Glomerular visceral epithelial cell (primary cell): ENCODE results near the gene SMAD7.

Source experiments
- DNase-seq: peaks from one replicate; pipeline ENCODE4 v3.0.0-alpha.2; 2016; ENCODE audit errors: extremely low spot score

Gene SMAD7

GRCh38 chr18:48950536-48951447, at the start of gene SMAD7:
Gene SMAD7, minus strand, starts transcription at chr18:48950965. Its CDS starts 541 bp downstream, at chr18:48950424.
- DNase-seq = peak; percentile 46

- DNase-seq = no peak
Observed at GRCh38 chr18:48999569-48999968, 48.8 kb upstream of the SMAD7 start.

GRCh38 chr18:48997985-48998831, 47.4 kb upstream of the SMAD7 start:
- DNase-seq = peak; percentile 100

- no peak for DNase-seq
Observed at GRCh38 chr18:48997681-48997984, 46.9 kb upstream of the SMAD7 start.

GRCh38 chr18:48996901-48997463, 46.2 kb upstream of the SMAD7 start:
- peak; percentile 93 for DNase-seq

- DNase-seq = no peak
Observed at GRCh38 chr18:48996041-48996440, 45.3 kb upstream of the SMAD7 start.

GRCh38 chr18:48994926-48995835, 44.4 kb upstream of the SMAD7 start:
- DNase-seq = no peak

- DNase-seq = peak; percentile 92
Observed at GRCh38 chr18:48994044-48994651, 43.4 kb upstream of the SMAD7 start.

GRCh38 chr18:48993586-48993985, 42.8 kb upstream of the SMAD7 start:
- DNase-seq = peak; percentile 42

GRCh38 chr18:48992791-48993555, 42.2 kb upstream of the SMAD7 start:
- no peak for DNase-seq

- DNase-seq = no peak
Observed at GRCh38 chr18:48992133-48992532, 41.4 kb upstream of the SMAD7 start.

- no peak for DNase-seq
Observed at GRCh38 chr18:48991676-48992075, 40.9 kb upstream of the SMAD7 start.

- no peak for DNase-seq
Observed at GRCh38 chr18:48991319-48991660, 40.5 kb upstream of the SMAD7 start.

GRCh38 chr18:48990481-48991318, 39.9 kb upstream of the SMAD7 start:
- peak; percentile 81 for DNase-seq

- peak; percentile 55 for DNase-seq
Observed at GRCh38 chr18:48989304-48990303, 38.8 kb upstream of the SMAD7 start.

GRCh38 chr18:48988508-48989303, 37.9 kb upstream of the SMAD7 start:
- DNase-seq = no peak

GRCh38 chr18:48987821-48988220, 37.1 kb upstream of the SMAD7 start:
- no peak for DNase-seq
